ENCODE results near the gene CDCA7L.

GRCh38 chr7:21960922-21961321, 15.2 kb upstream of the CDCA7L start:
- TF ChIP-seq, protein P1, sequence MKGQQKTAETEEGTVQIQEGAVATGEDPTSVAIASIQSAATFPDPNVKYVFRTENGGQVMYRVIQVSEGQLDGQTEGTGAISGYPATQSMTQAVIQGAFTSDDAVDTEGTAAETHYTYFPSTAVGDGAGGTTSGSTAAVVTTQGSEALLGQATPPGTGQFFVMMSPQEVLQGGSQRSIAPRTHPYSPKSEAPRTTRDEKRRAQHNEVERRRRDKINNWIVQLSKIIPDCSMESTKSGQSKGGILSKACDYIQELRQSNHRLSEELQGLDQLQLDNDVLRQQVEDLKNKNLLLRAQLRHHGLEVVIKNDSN (IDR thresholded peaks at IDR 0.05), result no peak
- no peak; the same call in 1 of the 2 replicates for TF ChIP-seq EP300 (IDR thresholded peaks at IDR 0.05; ENCODE audit: borderline replicate concordance)
- TF ChIP-seq TEAD4 (IDR thresholded peaks at IDR 0.05), result peak; percentile 58; the same call in 1 of the 2 replicates
- TF ChIP-seq EGR1 (IDR thresholded peaks at IDR 0.05), result no peak
- TF ChIP-seq, protein P2, sequence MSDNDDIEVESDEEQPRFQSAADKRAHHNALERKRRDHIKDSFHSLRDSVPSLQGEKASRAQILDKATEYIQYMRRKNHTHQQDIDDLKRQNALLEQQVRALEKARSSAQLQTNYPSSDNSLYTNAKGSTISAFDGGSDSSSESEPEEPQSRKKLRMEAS (IDR thresholded peaks at IDR 0.05), result no peak

Data from Ishikawa (cell line).